Stimulated activated naive CD4-positive, alpha-beta T cell treated with Interleukin-2 at 50 U/mL for 16 hours (primary cell): ENCODE results near the gene SPANXB1.
"Not testable (repeated sequence)": the region's sequence is repeated elsewhere in the genome, so short reads cannot be mapped to it uniquely, and the experiment has no call there.

ENCODE experiments used
- DNase-seq: peaks from one replicate; lab custom pipeline; 2025; lab: John Stamatoyannopoulos, UW

Gene SPANXB1

GRCh38 chrX:141002568-141002967, at the start of gene SPANXB1:
SPANXB1 (plus strand) TSS chrX:141002594; CDS start chrX:141002694, 100 bp downstream.
- not testable (repeated sequence) for DNase-seq

DNA sequence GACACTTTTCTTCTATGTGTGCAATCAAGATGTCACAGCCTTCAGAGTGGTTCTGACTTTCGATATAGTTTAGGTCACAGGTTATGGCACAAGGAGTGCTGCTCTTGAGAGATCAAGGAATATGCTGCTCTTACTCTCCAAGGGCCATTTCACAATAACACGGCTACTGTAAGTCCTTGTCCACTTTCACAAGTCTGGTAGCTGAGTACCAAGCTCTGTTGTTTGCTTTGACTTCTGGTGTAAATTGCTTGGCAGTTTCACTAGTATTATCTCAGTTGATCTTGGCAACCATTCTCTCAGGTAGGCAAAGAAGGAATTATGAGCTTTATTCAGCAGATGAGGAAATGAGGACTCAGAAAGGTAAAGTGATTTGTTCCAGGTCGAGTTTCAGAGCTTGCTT, 35.4 kb upstream of the SPANXB1 start:
- no peak for DNase-seq

DNA sequence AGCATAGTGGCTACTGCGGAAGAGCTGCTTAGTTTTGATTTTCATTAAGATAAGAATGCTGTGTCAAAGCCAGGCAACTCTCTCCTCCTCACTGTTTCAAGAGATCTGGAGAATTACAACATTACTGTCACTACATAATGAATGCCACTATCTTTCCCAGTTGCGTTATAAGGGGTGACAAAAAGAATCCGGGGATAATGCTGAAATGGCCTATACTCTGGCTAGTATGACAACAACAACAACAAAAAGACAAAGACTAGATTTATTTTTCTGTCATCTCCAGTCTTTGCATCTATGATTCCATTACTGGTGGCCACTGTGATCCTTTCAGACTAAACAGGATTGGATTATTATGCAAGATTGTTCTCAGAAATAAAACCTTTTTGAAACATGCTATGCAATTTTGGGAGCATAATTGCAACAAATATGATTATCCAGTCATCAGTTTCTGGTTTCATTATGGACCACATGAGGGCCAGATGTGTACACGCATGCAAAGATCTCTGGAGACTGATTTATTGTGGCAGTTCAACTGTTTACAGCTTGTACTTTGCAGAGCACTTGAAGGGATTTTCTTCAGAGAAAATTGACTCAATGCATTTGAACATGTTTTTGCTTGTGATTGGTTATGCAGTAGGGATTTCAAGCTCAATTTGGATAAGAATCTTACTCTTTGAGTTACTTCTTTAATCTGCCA, 31.1 kb upstream of the SPANXB1 start:
- DNase-seq = no peak

GRCh38 chrX:140975472-140975871, 26.9 kb upstream of the SPANXB1 start:
- no peak for DNase-seq

DNA sequence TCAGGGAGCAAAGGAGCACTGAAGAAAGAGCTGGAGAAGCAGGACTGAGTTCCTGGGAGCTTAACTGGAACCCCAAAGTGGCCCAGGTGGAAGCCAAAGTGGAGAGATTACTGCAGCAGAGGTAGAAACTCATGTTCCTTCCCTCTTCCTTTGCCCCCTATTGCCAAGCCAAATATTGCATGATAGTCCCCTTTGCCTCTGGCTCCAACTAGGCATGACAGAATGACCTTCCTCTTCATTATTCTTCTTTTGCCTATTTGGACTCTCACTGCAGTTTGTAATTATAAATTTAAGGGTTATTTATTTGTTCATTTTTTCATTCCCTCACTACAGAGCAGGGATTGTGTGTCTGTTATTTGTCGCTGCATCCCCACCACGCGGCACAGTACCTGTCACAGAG, 22.1 kb upstream of the SPANXB1 start:
- no peak for DNase-seq

DNA sequence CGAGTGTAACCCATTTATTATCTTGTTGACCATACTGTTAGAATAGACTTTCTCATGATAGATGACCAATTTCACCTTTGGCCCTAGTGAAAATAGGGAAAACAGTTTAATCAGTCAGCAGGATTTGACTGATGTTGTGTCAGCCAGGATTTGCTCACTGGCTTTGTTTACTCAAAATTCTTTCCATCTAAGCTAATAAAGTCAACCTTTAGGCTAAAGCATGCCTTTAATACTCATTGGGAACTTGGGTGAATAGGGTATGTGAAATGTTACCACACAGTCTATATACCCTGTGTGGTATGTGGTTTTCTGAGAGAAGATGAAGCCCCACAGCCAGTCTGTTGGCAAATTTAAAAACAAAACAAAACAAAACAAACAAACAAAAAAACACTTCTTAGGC, 18.7 kb upstream of the SPANXB1 start:
- DNase-seq = no peak

- DNase-seq = not testable (repeated sequence)
These were observed 2.8 kb downstream of the SPANXB1 start for GRCh38 chrX:141005243-141005642.

- DNase-seq = not testable (repeated sequence)
These were observed 41.9 kb downstream of the SPANXB1 start for GRCh38 chrX:141044246-141044645.

- not testable (repeated sequence) for DNase-seq
These were observed 47.5 kb downstream of the SPANXB1 start for GRCh38 chrX:141049878-141050277.

DNA sequence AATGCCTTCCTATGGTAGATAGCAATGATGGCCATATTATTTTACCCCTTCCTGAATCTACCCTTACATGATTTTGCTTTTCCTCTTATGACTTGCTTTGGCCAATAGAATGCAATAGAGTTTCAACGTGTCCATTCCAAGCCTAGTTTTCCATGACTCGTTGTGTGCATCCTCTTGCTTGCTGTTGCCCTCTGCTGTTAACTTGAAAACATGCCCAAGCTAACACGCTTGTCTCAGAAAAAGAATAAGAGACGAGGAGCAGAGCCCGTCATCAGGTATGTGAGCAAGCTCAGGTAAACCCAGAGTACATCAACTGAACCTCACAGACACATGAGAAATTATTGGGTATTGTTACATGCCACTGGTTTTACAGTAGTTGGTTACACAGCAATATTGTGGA, 49.7 kb downstream of the SPANXB1 start:
- not testable (repeated sequence) for DNase-seq
